OCI-LY3 (cell line): Measurements from ENCODE around the gene CCDC3.

Source experiments
- H2AFZ ChIP-seq: fragments of 200-600, 300-600 bp; shearing (Covaris generic); 2 replicates; pipeline ENCODE4 v1.6.0; 2014; ENCODE audit warnings: antibody characterized with exemption, low read depth, low read length
- H3K27ac ChIP-seq: fragments of 200-600, 300-600 bp; sonication (generic); 2 replicates; pipeline ENCODE4 v1.5.1; 2014; ENCODE audit warnings: mild to moderate bottlenecking, low read length, moderate library complexity, mixed read lengths
- H3K27me3 ChIP-seq: fragments of 200-600, 300-600 bp; sonication (generic); 2 replicates; pipeline ENCODE4 v1.6.1; 2014; ENCODE audit warnings: low read depth, low read length, mixed read lengths
- H3K36me3 ChIP-seq: fragments of 200-600, 300-600 bp; sonication (generic); replicated peaks from 2 replicates; pipeline ENCODE3; 2014; ENCODE audit warnings: low read depth, low read length, mixed read lengths
- H3K4me1 ChIP-seq: fragments of 300-600, 200-600 bp; sonication (generic); 2 replicates; pipeline ENCODE4 v1.6.1; 2014; ENCODE audit warnings: low read length, mixed read lengths
- H3K4me2 ChIP-seq: fragments of 200-600, 300-600 bp; sonication (generic); 2 replicates; pipeline ENCODE4 v1.6.1; 2014; ENCODE audit warnings: low read length, mixed read lengths
- H3K4me3 ChIP-seq: fragments of 300-600, 200-600 bp; sonication (generic); 2 replicates; pipeline ENCODE4 v1.5.1; 2014; ENCODE audit warnings: antibody characterized with exemption, mild to moderate bottlenecking, low read length, moderate library complexity
- H3K79me2 ChIP-seq: fragments of 300-600, 200-600 bp; shearing (Covaris generic); 2 replicates; pipeline ENCODE4 v1.6.1; 2014; ENCODE audit warnings: mild to moderate bottlenecking, low read length, mixed read lengths
- H3K9ac ChIP-seq: fragments of 300-600, 200-600 bp; shearing (Covaris generic); 2 replicates; pipeline ENCODE4 v1.6.0; 2014; ENCODE audit warnings: mild to moderate bottlenecking, low read length, moderate library complexity
- H3K9me3 ChIP-seq: fragments of 200-600, 300-600 bp; shearing (Covaris generic); 2 replicates; pipeline ENCODE4 v1.6.1; 2014; ENCODE audit warnings: low read length, mixed read lengths; ENCODE audit not compliant: insufficient read depth
- H4K20me1 ChIP-seq: fragments of 200-600, 300-600 bp; sonication (generic); 2 replicates; pipeline ENCODE4 v1.6.1; 2016; ENCODE audit warnings: low read length, mixed read lengths; ENCODE audit not compliant: insufficient read depth
- EZH2phosphoT487 ChIP-seq: fragments of 200-600 bp; shearing (Covaris generic); IDR thresholded peaks from 2 replicates; pipeline ENCODE4 v1.6.1; 2018; ENCODE audit warnings: antibody characterized with exemption, mixed run types, low read depth
- TF ChIP-seq, protein P1 (sequence below): fragments of 200-600, 300-600 bp; sonication (generic); IDR thresholded peaks from 2 replicates; pipeline ENCODE4 v1.5.1; 2014; ENCODE audit warnings: antibody characterized with exemption, low read length, low read depth

The CCDC3 gene

DNA sequence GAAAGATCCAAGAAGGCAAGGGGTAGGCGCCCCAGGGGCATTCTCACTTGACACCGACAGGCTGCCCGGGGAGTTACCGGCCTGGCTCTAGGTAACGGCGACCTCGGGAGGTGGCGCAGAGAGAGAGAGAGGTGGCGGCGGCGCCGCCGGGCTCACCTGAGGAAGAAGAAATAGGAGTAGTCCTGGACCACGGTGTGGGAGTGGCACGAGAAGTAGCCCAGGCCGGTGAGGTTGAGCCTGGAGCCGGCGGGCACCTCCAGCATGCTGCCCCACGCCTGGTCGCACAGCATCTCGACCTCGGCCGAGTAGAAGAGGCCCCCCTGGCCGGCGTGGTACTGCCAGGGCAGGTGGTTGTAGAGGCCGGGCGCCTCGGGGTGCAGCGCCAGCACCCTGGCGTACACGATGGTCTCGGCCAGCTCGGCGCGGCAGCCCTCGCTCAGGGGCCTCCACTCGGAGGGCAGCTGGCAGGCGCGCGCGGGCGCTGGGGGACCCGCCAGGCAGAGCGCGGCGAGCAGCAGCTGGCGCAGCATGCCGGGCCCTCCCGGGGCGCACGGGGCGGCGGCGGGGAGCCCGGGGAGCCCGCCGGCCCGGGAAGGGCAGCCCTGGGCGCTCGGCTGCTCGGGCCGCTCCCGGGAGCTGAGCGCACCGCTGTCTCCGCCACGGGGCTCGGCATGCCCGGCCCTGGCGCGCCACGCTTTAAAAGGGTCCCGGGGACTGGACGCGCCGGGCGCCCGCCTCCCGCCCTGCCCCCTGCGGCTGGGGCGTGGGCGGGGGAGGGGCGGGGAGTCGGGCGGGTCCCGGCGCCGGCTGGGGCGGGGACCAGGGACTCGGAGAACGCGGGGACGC, at the start of gene CCDC3:
CCDC3 (minus strand) TSS at position 673 of the 846 bp plus-strand sequence; CDS start at position 530, 143 bp downstream.
- Histone ChIP-seq H3K4me2 (peak within 1 kb of the TSS; percentile 52), H3K9me3 (no peaks in the 10 kb centered on the region), H4K20me1 (no peaks in the 10 kb centered on the region), H3K36me3 (no peaks in the 10 kb centered on the region), H3K79me2 (no peaks in the 10 kb centered on the region), H3K9ac (no peak within 1 kb of the TSS), H3K4me3 (peak within 1 kb of the TSS; percentile 68), H3K27ac (no peak within 1 kb of the TSS), H3K27me3 (no peaks in the 10 kb centered on the region; the same call in 1 of the 2 replicates), H2AFZ (no peak within 1 kb of the TSS), H3K4me1 (peaks cover 7% of the 10 kb centered on the region)
- TF ChIP-seq, protein P1, sequence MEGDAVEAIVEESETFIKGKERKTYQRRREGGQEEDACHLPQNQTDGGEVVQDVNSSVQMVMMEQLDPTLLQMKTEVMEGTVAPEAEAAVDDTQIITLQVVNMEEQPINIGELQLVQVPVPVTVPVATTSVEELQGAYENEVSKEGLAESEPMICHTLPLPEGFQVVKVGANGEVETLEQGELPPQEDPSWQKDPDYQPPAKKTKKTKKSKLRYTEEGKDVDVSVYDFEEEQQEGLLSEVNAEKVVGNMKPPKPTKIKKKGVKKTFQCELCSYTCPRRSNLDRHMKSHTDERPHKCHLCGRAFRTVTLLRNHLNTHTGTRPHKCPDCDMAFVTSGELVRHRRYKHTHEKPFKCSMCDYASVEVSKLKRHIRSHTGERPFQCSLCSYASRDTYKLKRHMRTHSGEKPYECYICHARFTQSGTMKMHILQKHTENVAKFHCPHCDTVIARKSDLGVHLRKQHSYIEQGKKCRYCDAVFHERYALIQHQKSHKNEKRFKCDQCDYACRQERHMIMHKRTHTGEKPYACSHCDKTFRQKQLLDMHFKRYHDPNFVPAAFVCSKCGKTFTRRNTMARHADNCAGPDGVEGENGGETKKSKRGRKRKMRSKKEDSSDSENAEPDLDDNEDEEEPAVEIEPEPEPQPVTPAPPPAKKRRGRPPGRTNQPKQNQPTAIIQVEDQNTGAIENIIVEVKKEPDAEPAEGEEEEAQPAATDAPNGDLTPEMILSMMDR, result no peak
- no peak for TF ChIP-seq EZH2phosphoT487

DNA sequence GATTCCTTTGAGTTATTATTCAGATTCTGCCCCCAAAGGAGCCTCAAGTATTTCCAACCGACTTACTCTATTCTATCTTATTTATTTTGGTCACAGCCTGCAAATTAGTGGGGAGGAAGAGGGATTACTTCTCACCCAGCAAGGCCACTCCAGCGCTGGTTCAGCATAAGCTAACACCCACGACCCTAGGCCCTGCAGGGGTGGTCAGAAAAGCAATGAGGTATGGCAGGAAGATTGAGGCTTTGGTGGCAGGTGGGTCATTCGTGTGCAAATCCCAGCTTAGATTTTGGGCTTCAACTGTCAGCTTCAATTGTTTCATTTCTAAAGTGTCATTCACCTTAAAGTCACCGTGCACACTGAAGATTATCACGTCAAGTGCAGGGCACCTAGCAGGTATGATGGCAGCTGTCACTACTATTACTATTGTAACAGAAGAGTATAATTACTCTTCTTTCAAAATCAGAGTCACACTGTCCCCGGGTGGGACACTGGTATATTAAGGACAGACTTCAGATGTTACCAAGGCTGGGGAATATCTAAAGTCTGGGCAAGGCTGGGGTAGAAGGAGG, 49.7 kb upstream of the CCDC3 start:
- Histone ChIP-seq H3K4me2 (no peak overlapping the region), H3K4me1 (no peaks in the 10 kb centered on the region), H2AFZ (no peak overlapping the region), H3K27me3 (no peaks in the 10 kb centered on the region), H3K4me3 (no peak overlapping the region), H3K36me3 (no peaks in the 10 kb centered on the region), H3K79me2 (no peaks in the 10 kb centered on the region), H3K27ac (no peak overlapping the region), H4K20me1 (no peaks in the 10 kb centered on the region), H3K9ac (no peak overlapping the region), H3K9me3 (no peaks in the 10 kb centered on the region)
- TF ChIP-seq, protein P1, result no peak
- TF ChIP-seq EZH2phosphoT487, result no peak

DNA sequence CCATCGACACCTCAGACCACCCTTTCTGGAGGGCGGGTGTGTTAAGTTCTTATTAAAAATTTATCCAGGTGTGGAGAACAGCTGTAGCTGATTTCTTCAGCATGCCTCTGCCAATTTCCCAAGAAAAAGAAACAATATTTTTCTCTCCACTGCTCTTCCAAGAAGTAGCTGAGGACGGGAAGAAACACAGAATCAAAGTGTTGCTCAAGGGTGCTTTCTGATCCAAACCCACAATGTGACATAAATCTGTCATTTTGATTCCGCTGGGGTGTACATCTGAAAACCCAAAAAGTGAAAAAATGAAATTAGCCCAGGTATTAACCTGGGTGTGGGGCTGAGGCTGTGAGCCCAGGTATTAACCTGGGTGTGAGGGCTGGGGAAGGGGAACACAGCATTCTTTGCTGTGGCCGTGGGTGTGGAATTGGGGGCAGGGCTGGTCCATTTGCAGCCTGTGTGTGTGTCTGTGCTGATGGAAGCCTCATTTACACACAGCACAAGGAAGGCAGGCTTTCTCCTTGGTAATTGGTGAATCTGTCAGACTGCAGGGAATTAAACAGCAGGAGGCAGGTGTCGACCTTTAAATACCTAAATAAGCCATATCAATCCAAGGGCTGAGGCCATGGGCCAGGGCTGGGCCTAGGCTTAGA, 48.4 kb upstream of the CCDC3 start:
- Histone ChIP-seq H3K79me2 (no peaks in the 10 kb centered on the region), H3K9me3 (no peaks in the 10 kb centered on the region), H3K9ac (no peak overlapping the region), H3K27me3 (no peaks in the 10 kb centered on the region), H3K27ac (no peak overlapping the region), H3K4me2 (no peak overlapping the region), H3K4me3 (no peak overlapping the region), H2AFZ (no peak overlapping the region), H4K20me1 (no peaks in the 10 kb centered on the region), H3K4me1 (no peaks in the 10 kb centered on the region), H3K36me3 (no peaks in the 10 kb centered on the region)
- TF ChIP-seq EZH2phosphoT487, result no peak
- TF ChIP-seq, protein P1, result no peak

DNA sequence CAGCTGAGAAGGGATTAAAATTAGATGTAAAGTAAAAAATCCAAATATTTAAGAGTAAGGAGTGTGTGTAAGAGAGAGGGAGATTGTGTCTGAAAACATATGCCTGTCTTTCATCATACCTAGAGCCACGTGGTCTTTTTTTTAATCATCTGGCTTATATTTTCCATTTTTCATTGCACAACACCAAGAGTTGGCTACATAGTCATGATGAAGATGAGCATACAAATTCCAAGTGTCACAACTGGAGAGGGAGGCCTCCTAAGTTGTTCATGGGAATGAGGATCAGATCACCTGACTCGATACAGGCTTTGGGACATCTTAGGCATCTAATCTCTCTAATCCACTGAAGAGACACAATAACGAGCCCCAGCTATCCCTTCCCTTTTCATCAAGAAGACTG, 47.2 kb upstream of the CCDC3 start:
- Histone ChIP-seq H3K9ac (no peak overlapping the region), H3K27me3 (no peaks in the 10 kb centered on the region), H3K79me2 (no peaks in the 10 kb centered on the region), H3K4me1 (no peaks in the 10 kb centered on the region), H4K20me1 (no peaks in the 10 kb centered on the region), H3K4me3 (no peak overlapping the region), H3K9me3 (no peaks in the 10 kb centered on the region), H3K4me2 (no peak overlapping the region), H2AFZ (no peak overlapping the region), H3K27ac (no peak overlapping the region), H3K36me3 (no peaks in the 10 kb centered on the region)
- TF ChIP-seq EZH2phosphoT487, result no peak
- TF ChIP-seq, protein P1, result no peak
